HepG2 (cell line): ENCODE results near the gene NFAT5. TPM values are rescaled to one million over a fixed set of nuclear protein-coding genes. Genes with fewer than 3 reads are reported as not detected.

Experiments
- BHLHE40 ChIP-seq: IDR thresholded peaks from 2 replicates; pipeline ENCODE4 v1.6.1; 2011; ENCODE audit warnings: low read length, improper control_type of control experiment
- CCDC6 ChIP-seq: sonication (generic); formaldehyde crosslinking; IDR thresholded peaks from 2 replicates; pipeline ENCODE4 v1.8.1; 2022; ENCODE audit warnings: mild to moderate bottlenecking, missing genetic modification reagents, moderate library complexity
- FIP1L1 ChIP-seq: fragments of 200-400 bp; formaldehyde crosslinking; IDR thresholded peaks from 2 replicates; pipeline ENCODE4 v1.6.1; 2018; ENCODE audit warnings: low read depth, mild to moderate bottlenecking, low read length, moderate library complexity, borderline replicate concordance; ENCODE audit not compliant: insufficient read depth
- FOSL1 ChIP-seq: sonication (generic); formaldehyde crosslinking; IDR thresholded peaks from 2 replicates; pipeline ENCODE4 v1.9.0; 2021; ENCODE audit warnings: missing genetic modification reagents, borderline replicate concordance
- HBP1 ChIP-seq: IDR thresholded peaks from 2 replicates; pipeline ENCODE4 v1.6.1; 2016; ENCODE audit warnings: low read depth, control low read depth
- JUND ChIP-seq: sonication (generic); formaldehyde crosslinking; IDR thresholded peaks from 2 replicates; pipeline ENCODE4 v1.8.0; 2022; ENCODE audit warnings: mild to moderate bottlenecking, missing genetic modification reagents
- MEIS1 ChIP-seq: sonication (generic); formaldehyde crosslinking; IDR thresholded peaks from 2 replicates; pipeline ENCODE4 v1.9.0; 2021; ENCODE audit warnings: mild to moderate bottlenecking, missing genetic modification reagents, moderate library complexity, borderline replicate concordance
- MLLT10 ChIP-seq: sonication (generic); formaldehyde crosslinking; IDR thresholded peaks from 2 replicates; pipeline ENCODE4 v1.4.0; 2020; ENCODE audit warnings: missing genetic modification reagents
- POGZ ChIP-seq: sonication (generic); formaldehyde crosslinking; IDR thresholded peaks from 2 replicates; pipeline ENCODE4 v1.4.0; 2020; ENCODE audit warnings: mild to moderate bottlenecking, missing genetic modification reagents
- SIN3A ChIP-seq: IDR thresholded peaks from 2 replicates; pipeline ENCODE4 v1.6.1; 2011; ENCODE audit warnings: low read depth, mild to moderate bottlenecking, control low read depth, low read length, borderline replicate concordance
- TGIF2 ChIP-seq: IDR thresholded peaks from 2 replicates; pipeline ENCODE4 v1.6.1; 2016; ENCODE audit warnings: control low read depth, missing compliant biosample characterization
- USF2 ChIP-seq, 2 experiments: sonication (generic) in 1 of 2; formaldehyde crosslinking in 1 of 2; IDR thresholded peaks; 2 replicates each; pipeline versions ENCODE4 v1.5.1 to v1.6.1; 2011 to 2020; ENCODE audit warnings: borderline replicate concordance in 1 of 2, low read depth in 1 of 2, low read length in 1 of 2, mild to moderate bottlenecking in 1 of 2, missing genetic modification reagents in 1 of 2, moderate library complexity in 1 of 2
- YEATS2 ChIP-seq: sonication (generic); formaldehyde crosslinking; IDR thresholded peaks from 2 replicates; pipeline ENCODE4 v1.4.0; 2020; ENCODE audit warnings: missing genetic modification reagents, borderline replicate concordance
- ZFAT ChIP-seq: sonication (generic); formaldehyde crosslinking; conservative IDR thresholded peaks from 2 replicates; pipeline ENCODE4 v1.8.1; 2023; ENCODE audit warnings: missing genetic modification reagents, inconsistent platforms
- ZKSCAN5 ChIP-seq: sonication (generic); formaldehyde crosslinking; IDR thresholded peaks from 2 replicates; pipeline ENCODE4 v1.5.1; 2020; ENCODE audit warnings: mild to moderate bottlenecking, missing genetic modification reagents
- ZNF333 ChIP-seq: sonication (generic); formaldehyde crosslinking; IDR thresholded peaks from 2 replicates; pipeline ENCODE4 v1.4.0; 2020; ENCODE audit warnings: mild to moderate bottlenecking, missing genetic modification reagents, borderline replicate concordance
- ZNF34 ChIP-seq: sonication (generic); formaldehyde crosslinking; IDR thresholded peaks from 2 replicates; pipeline ENCODE4 v1.4.0; 2020; ENCODE audit warnings: mild to moderate bottlenecking, missing genetic modification reagents, borderline replicate concordance
- ZNF350 ChIP-seq: sonication (generic); formaldehyde crosslinking; IDR thresholded peaks from 2 replicates; pipeline ENCODE4 v1.4.0; 2020; ENCODE audit warnings: mild to moderate bottlenecking, low read depth, missing genetic modification reagents, borderline replicate concordance
- ZNF496 ChIP-seq: sonication (generic); formaldehyde crosslinking; IDR thresholded peaks from 2 replicates; pipeline ENCODE4 v1.8.1; 2023; ENCODE audit warnings: mild to moderate bottlenecking, moderate library complexity, missing genetic modification reagents; ENCODE audit not compliant: insufficient replicate concordance
- ZNF773 ChIP-seq: sonication (generic); formaldehyde crosslinking; IDR thresholded peaks from 2 replicates; pipeline ENCODE4 v1.4.0; 2020; ENCODE audit warnings: missing genetic modification reagents, borderline replicate concordance
- polyA plus RNA-seq, 8 experiments: library from polyadenylated mRNA; depleted of rRNA in 3 of 8; stranded (reverse) in 7 of 8; unstranded in 1 of 8; fragments of >200 nt; fragmentation: Illumina TruSeq in 4 of 8; extraction: Trizol in 4 of 8; gene quantifications; 2 replicates each; pipeline versions ENCODE4 v1.2.1 to v1.2.3, GENCODE V29; 2011 to 2016; ENCODE audit warnings: low read depth in 4 of 8, missing spikeins in 1 of 8, mixed read lengths in 1 of 8; ENCODE audit not compliant: insufficient read depth in 1 of 8
- total RNA-seq, 5 experiments: library from RNA; depleted of rRNA; stranded (reverse); fragments of >200 nt; fragmentation: Illumina TruSeq; extraction: Trizol; gene quantifications; 2 replicates each; pipeline ENCODE4 v1.2.3, GENCODE V29; 2016; ENCODE audit warnings: low read depth in 1 of 5
- TF ChIP-seq, protein P1 (sequence below): sonication (generic); formaldehyde crosslinking; IDR thresholded peaks from 2 replicates; pipeline ENCODE4 v1.4.0; 2020; ENCODE audit warnings: low read depth, mild to moderate bottlenecking, missing genetic modification reagents
- TF ChIP-seq, protein P2 (sequence below): sonication (generic); formaldehyde crosslinking; IDR thresholded peaks from 2 replicates; pipeline ENCODE4 v1.4.0; 2020; ENCODE audit warnings: missing genetic modification reagents

NFAT5 gene
- total and polyA plus RNA-seq, 2 of the 13 experiments (the other 11 are each of a cell fraction or from before 2014, with no cell fraction given): 20.5 to 54.3 TPM

- TF ChIP-seq ZNF34 (CRISPR knock-in tag) (no peak), MEIS1 (CRISPR knock-in tag) (no peak), ZNF496 (no peak), ZNF773 (CRISPR knock-in tag) (no peak), TGIF2 (CRISPR knock-in tag) (no peak), ZFAT (CRISPR knock-in tag) (no peak), YEATS2 (CRISPR knock-in tag) (no peak), ZNF350 (CRISPR knock-in tag) (no peak), USF2 (IDR thresholded peaks at IDR 0.05; ENCODE audit: low read depth, low read length) (no peak), USF2 (CRISPR knock-in tag; IDR thresholded peaks at IDR 0.05; ENCODE audit: borderline replicate concordance) (no peak), CCDC6 (CRISPR knock-in tag) (no peak), MLLT10 (peak; percentile 87; the same call in 1 of the 2 replicates), JUND (CRISPR knock-in tag) (no peak), FOSL1 (CRISPR knock-in tag) (no peak), FIP1L1 (no peak), ZNF333 (CRISPR knock-in tag) (0 out of 2 replicates have a peak, but pooled peaks have one; percentile 35), HBP1 (no peak), BHLHE40 (no peak), POGZ (CRISPR knock-in tag) (no peak), SIN3A (no peak), ZKSCAN5 (CRISPR knock-in tag) (no peak)
- TF ChIP-seq, protein P1, sequence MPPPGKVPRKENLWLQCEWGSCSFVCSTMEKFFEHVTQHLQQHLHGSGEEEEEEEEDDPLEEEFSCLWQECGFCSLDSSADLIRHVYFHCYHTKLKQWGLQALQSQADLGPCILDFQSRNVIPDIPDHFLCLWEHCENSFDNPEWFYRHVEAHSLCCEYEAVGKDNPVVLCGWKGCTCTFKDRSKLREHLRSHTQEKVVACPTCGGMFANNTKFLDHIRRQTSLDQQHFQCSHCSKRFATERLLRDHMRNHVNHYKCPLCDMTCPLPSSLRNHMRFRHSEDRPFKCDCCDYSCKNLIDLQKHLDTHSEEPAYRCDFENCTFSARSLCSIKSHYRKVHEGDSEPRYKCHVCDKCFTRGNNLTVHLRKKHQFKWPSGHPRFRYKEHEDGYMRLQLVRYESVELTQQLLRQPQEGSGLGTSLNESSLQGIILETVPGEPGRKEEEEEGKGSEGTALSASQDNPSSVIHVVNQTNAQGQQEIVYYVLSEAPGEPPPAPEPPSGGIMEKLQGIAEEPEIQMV (CRISPR knock-in tag): no peak
- TF ChIP-seq, protein P2, sequence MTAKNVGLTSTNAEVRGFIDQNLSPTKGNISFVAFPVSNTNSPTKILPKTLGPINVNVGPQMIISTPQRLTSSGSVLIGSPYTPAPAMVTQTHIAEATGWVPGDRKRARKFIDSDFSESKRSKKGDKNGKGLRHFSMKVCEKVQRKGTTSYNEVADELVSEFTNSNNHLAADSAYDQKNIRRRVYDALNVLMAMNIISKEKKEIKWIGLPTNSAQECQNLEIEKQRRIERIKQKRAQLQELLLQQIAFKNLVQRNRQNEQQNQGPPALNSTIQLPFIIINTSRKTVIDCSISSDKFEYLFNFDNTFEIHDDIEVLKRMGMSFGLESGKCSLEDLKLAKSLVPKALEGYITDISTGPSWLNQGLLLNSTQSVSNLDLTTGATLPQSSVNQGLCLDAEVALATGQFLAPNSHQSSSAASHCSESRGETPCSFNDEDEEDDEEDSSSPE (CRISPR knock-in tag): no peak
Measured at GRCh38 chr16:69564845-69565670, 708 bp upstream of the NFAT5 start (continued).
